Memory B cell (primary cell): Measurements from ENCODE around the gene GPR25.

ENCODE experiments used
- ATAC-seq: fragments of 150-1000 bp; cut with Tn5 transposase; 2 replicates; pipeline ENCODE4 v1.10.0; 2021; ENCODE audit warnings: low read depth, mild to moderate bottlenecking, moderate library complexity
- DNase-seq, 2 donors: peaks; one replicate each; pipeline ENCODE4 v3.0.0; 2022; ENCODE audit warnings: low spot score in 2 of 2
- H3K27ac Mint-ChIP-seq: one replicate; pipeline ENCODE4 v1.8.0; 2022; ENCODE audit warnings: mild to moderate bottlenecking, moderate library complexity, mixed read lengths
- H3K27me3 Mint-ChIP-seq: one replicate; pipeline ENCODE4 v1.8.0; 2022; ENCODE audit warnings: mixed read lengths
- H3K36me3 Mint-ChIP-seq: one replicate; pipeline ENCODE4 v1.8.0; 2022; ENCODE audit warnings: mild to moderate bottlenecking, mixed read lengths
- H3K4me1 Mint-ChIP-seq: one replicate; pipeline ENCODE4 v1.8.0; 2022; ENCODE audit warnings: mixed read lengths
- H3K4me3 Mint-ChIP-seq: one replicate; pipeline ENCODE4 v1.8.0; 2022; ENCODE audit warnings: mild to moderate bottlenecking, moderate library complexity, mixed read lengths
- H3K9me3 Mint-ChIP-seq: one replicate; pipeline ENCODE4 v1.8.0; 2022; ENCODE audit warnings: mixed read lengths

Gene GPR25, protein sequence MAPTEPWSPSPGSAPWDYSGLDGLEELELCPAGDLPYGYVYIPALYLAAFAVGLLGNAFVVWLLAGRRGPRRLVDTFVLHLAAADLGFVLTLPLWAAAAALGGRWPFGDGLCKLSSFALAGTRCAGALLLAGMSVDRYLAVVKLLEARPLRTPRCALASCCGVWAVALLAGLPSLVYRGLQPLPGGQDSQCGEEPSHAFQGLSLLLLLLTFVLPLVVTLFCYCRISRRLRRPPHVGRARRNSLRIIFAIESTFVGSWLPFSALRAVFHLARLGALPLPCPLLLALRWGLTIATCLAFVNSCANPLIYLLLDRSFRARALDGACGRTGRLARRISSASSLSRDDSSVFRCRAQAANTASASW

GRCh38 chr1:200872446-200873115 lies at the start of gene GPR25:
Gene GPR25 (plus strand): TSS chr1:200872981. CDS start chr1:200873038, 57 bp downstream.
- H3K4me3 Mint-ChIP-seq: peak within 1 kb of the TSS; percentile 80

DNA sequence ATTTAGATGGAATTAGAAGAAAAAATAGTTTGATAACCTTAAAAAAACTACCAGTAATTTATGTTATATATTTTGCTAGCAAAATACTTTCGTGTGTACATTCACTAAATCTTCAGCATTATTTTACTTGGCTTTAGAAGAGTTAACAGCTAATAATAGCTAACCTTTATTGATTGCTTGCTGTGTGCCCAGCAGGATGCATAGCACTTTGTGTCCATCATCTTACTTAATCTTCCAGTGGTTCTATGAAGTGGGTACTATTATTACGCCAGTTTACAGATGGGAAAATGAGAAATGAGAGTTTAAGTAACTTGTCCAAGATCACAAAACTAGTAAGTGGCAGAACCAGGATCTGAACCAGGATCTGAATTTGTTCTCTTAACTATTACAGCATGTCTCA lies 41.7 kb upstream of the GPR25 start:
- no peaks in the 10 kb centered on the region for H3K36me3 Mint-ChIP-seq
- H3K27me3 Mint-ChIP-seq: peaks cover 3% of the 10 kb centered on the region
- H3K4me3 Mint-ChIP-seq: no peak overlapping the region
- ATAC-seq: no peak
- H3K9me3 Mint-ChIP-seq: peaks cover under 1% of the 10 kb centered on the region
- H3K27ac Mint-ChIP-seq: no peak overlapping the region
- DNase-seq: no peak
- H3K4me1 Mint-ChIP-seq: peaks cover 3% of the 10 kb centered on the region

More at GRCh38 chr1:200872446-200873115, at the start of gene GPR25:
- peak within 1 kb of the TSS; percentile 92 for H3K27ac Mint-ChIP-seq
- H3K4me1 Mint-ChIP-seq: peaks cover 42% of the 10 kb centered on the region
- H3K36me3 Mint-ChIP-seq: no peaks in the 10 kb centered on the region
- H3K9me3 Mint-ChIP-seq: no peaks in the 10 kb centered on the region
- H3K27me3 Mint-ChIP-seq: peaks cover 5% of the 10 kb centered on the region
- DNase-seq (no peak), ATAC-seq (no peak)

GRCh38 chr1:200834383-200834782 lies 38.4 kb upstream of the GPR25 start:
- H3K27ac Mint-ChIP-seq: no peak overlapping the region
- no peaks in the 10 kb centered on the region for H3K4me1 Mint-ChIP-seq
- no peak for ATAC-seq
- H3K36me3 Mint-ChIP-seq: peaks cover 1% of the 10 kb centered on the region
- H3K27me3 Mint-ChIP-seq: no peaks in the 10 kb centered on the region
- H3K4me3 Mint-ChIP-seq: no peak overlapping the region
- no peak for DNase-seq
- peaks cover 3% of the 10 kb centered on the region for H3K9me3 Mint-ChIP-seq

DNA sequence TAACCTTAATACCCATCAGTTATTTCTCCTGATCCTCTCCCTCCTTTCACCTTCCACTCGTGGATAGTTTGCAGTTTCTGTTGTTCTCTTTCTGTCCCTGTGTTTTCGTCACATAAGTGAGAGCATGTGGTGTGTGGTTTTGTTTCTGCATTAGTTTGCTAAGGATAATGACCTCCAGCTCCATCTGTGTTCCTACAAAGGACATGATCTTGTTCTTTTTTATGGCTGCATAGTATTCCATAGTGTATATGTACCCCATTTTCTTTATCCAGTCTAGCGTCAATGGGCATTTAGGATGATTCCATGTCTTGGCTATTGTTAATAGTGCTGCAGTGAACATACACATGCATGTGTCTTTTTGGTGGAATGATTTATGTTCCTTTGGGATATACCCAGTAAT lies 36.6 kb upstream of the GPR25 start:
- ATAC-seq: no peak
- no peak overlapping the region for H3K4me3 Mint-ChIP-seq
- H3K36me3 Mint-ChIP-seq: peaks cover 1% of the 10 kb centered on the region
- H3K4me1 Mint-ChIP-seq: no peaks in the 10 kb centered on the region
- H3K27me3 Mint-ChIP-seq: no peaks in the 10 kb centered on the region
- peaks cover 3% of the 10 kb centered on the region for H3K9me3 Mint-ChIP-seq
- no peak overlapping the region for H3K27ac Mint-ChIP-seq
- no peak for DNase-seq

GRCh38 chr1:200837931-200838571 lies 34.7 kb upstream of the GPR25 start:
- Mint-ChIP-seq H3K27me3 (no peaks in the 10 kb centered on the region), H3K4me1 (no peaks in the 10 kb centered on the region), H3K4me3 (no peak overlapping the region), H3K36me3 (peaks cover 1% of the 10 kb centered on the region), H3K9me3 (peaks cover 3% of the 10 kb centered on the region), H3K27ac (no peak overlapping the region)
- ATAC-seq: no peak
- DNase-seq: no peak

GRCh38 chr1:200838676-200839445 lies 33.9 kb upstream of the GPR25 start:
- no peak for DNase-seq
- Mint-ChIP-seq H3K27ac (no peak overlapping the region), H3K27me3 (no peaks in the 10 kb centered on the region), H3K4me3 (no peak overlapping the region), H3K36me3 (peaks cover 1% of the 10 kb centered on the region), H3K9me3 (peaks cover 3% of the 10 kb centered on the region), H3K4me1 (no peaks in the 10 kb centered on the region)
- ATAC-seq: no peak

DNA sequence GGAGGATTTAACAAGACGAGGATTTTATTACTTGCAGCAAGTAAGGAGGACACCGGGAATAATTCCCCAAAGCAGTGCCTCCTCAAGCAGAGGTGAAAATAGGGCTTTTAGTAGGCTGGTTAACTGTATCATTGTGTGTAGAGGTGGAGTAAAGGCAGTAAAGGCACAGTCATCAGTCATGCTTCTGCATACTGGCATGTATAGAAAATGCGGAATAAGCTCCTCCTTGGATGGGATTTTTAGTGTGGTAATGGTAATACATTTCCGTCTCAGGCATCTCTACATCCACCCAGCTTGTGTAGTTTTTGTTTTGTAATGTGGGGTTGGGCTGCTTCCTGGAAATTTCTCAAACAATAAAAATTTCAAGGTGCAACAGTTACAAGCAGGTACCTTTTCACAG lies 27.4 kb upstream of the GPR25 start:
- no peak for ATAC-seq

GRCh38 chr1:200846398-200846797 lies 26.4 kb upstream of the GPR25 start:
- H3K27ac Mint-ChIP-seq: no peak overlapping the region
- H3K9me3 Mint-ChIP-seq: no peaks in the 10 kb centered on the region

More for the DNA sequence above, 27.4 kb upstream of the GPR25 start:
- Mint-ChIP-seq H3K4me1 (no peaks in the 10 kb centered on the region), H3K9me3 (no peaks in the 10 kb centered on the region), H3K4me3 (no peak overlapping the region), H3K27ac (no peak overlapping the region), H3K36me3 (no peaks in the 10 kb centered on the region), H3K27me3 (no peaks in the 10 kb centered on the region)
- no peak for DNase-seq

DNA sequence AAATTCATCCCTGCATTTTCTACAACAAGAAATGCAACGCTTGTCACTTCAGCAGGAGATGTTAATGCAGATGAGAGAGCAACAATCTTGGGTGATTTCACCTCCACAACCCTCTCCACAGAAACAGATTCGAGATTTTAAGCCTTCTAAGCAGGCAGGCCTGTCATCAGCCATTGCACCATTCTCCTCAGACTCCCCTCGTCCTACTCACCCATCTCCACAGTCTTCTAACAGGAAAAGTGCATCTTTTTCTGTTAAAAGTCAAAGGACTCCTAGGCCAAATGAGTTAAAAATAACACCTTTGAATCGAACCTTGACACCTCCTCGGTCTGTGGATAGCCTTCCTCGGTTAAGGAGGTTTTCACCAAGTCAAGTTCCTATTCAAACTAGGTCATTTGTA lies 23.4 kb upstream of the GPR25 start:
- Mint-ChIP-seq H3K9me3 (no peaks in the 10 kb centered on the region), H3K4me1 (no peaks in the 10 kb centered on the region), H3K4me3 (no peak overlapping the region), H3K36me3 (peaks cover 2% of the 10 kb centered on the region), H3K27me3 (peaks cover 2% of the 10 kb centered on the region), H3K27ac (no peak overlapping the region)
- no peak for ATAC-seq
- no peak for DNase-seq

More at GRCh38 chr1:200846398-200846797, 26.4 kb upstream of the GPR25 start:
- ATAC-seq (no peak), DNase-seq (no peak)
- H3K4me1 Mint-ChIP-seq: no peaks in the 10 kb centered on the region
- H3K36me3 Mint-ChIP-seq: no peaks in the 10 kb centered on the region
- peaks cover 2% of the 10 kb centered on the region for H3K27me3 Mint-ChIP-seq
- H3K4me3 Mint-ChIP-seq: no peak overlapping the region

GRCh38 chr1:200850554-200850953 lies 22.2 kb upstream of the GPR25 start:
- Mint-ChIP-seq H3K36me3 (peaks cover 2% of the 10 kb centered on the region), H3K9me3 (no peaks in the 10 kb centered on the region)

DNA sequence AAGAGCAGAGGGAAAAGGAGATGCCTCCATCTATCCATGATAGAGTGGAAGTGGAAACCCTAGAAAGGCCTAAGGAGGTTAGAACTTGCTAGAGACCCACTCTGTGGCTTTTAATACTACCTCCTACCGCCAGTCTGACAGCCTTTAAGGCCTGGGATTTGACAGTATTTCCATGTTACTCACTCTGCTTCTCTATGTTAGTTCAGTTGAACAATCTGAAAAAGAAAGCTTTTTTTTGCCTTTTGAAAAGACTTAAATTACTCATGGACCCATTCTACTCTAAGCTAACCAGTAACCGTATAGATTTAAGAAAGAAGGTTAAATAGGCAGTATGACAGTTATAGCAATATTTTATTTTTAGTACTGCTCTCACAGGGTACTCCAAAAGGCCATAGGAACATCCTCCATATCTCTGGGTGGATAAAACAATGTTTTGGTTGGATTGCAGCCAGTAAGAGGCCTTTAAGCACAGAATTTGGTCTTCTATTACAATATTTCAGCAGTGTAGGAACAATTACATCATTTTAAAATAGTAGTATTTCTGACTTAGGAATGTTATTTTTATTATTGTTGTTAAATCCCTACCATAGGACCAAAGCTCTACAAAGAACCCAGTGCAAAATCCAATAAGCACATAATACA lies 15.9 kb upstream of the GPR25 start:
- H3K9me3 Mint-ChIP-seq: no peaks in the 10 kb centered on the region
- peaks cover 2% of the 10 kb centered on the region for H3K36me3 Mint-ChIP-seq
- no peak overlapping the region for H3K27ac Mint-ChIP-seq
- DNase-seq (no peak), ATAC-seq (no peak)
- no peaks in the 10 kb centered on the region for H3K4me1 Mint-ChIP-seq
- H3K27me3 Mint-ChIP-seq: no peaks in the 10 kb centered on the region
- H3K4me3 Mint-ChIP-seq: no peak overlapping the region

More at GRCh38 chr1:200850554-200850953, 22.2 kb upstream of the GPR25 start:
- Mint-ChIP-seq H3K27ac (no peak overlapping the region), H3K4me1 (no peaks in the 10 kb centered on the region), H3K4me3 (no peak overlapping the region), H3K27me3 (peaks cover 2% of the 10 kb centered on the region)
- DNase-seq: no peak
- no peak for ATAC-seq

DNA sequence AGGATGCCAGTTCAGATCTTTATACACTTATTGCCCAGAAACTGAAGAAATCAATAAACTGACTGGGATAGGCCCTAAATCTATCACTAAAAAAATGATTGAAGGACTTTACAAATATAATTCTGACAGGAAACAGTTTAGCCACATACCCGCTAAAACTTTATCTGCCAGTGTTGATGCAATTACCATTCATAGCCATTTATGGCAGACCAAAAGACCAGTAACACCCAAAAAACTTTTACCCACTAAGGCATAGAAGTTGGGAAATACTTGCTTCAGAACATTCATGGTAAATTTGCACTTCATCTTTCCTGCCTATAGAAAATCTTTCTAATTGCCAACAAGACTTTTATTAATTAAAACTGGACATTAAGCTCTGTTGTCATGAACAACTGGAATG lies 15.0 kb upstream of the GPR25 start:
- Mint-ChIP-seq H3K27me3 (no peaks in the 10 kb centered on the region), H3K4me1 (peaks cover 8% of the 10 kb centered on the region), H3K9me3 (no peaks in the 10 kb centered on the region), H3K27ac (no peak overlapping the region), H3K36me3 (no peaks in the 10 kb centered on the region), H3K4me3 (no peak overlapping the region)
- no peak for DNase-seq
- no peak for ATAC-seq

DNA sequence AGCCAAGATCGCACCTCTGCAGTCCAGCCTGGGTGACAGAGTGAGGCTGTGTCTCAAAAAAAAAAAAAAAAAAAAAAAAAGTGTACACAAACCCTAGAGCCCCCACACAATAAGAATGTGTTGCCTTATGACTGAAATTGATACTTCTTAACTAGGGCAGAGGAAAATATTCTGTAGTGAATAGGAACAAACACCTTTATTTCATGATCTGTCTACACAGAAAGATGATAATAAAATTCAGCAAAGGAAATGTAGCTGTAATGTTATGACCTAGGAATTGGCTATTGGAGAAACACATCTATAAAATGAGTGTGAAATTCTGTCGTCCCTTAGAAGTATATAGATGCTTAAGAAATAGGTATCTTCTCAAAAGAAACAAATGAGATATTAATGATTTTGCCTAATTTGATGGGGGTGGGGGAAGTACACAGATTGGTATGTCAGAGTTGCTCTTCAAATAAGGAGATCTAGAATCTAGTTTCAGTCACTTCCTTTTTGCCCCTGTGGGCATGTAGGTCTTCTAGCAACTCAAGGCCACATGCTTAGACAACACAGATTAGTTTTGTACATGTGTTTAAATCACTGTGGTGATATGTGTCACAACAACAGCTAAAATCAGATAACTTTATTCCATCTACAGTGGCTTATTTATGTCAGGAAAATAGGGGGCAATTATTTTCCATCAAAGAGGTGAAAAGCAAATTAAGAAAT lies 10.7 kb upstream of the GPR25 start:
- DNase-seq (peak in 1 of 2 donors; percentile 43), ATAC-seq (peak; percentile 86)
- H3K4me1 Mint-ChIP-seq: peaks cover 23% of the 10 kb centered on the region
- no peaks in the 10 kb centered on the region for H3K9me3 Mint-ChIP-seq
- peak overlapping the region; percentile 15 for H3K4me3 Mint-ChIP-seq
- H3K36me3 Mint-ChIP-seq: no peaks in the 10 kb centered on the region
- H3K27ac Mint-ChIP-seq: peak overlapping the region; percentile 90
- H3K27me3 Mint-ChIP-seq: no peaks in the 10 kb centered on the region
